Fibroblast of peridontal ligament (primary cell): ENCODE data around the gene ANKRD10.
"Not testable (repeated sequence)": the region's sequence is repeated elsewhere in the genome, so short reads cannot be mapped to it uniquely, and the experiment has no call there.

Experiments used
- DNase-seq: peaks from one replicate; pipeline ENCODE4 v3.0.0-alpha.2; 2010; ENCODE audit errors: extremely low read depth

The ANKRD10 gene

DNA sequence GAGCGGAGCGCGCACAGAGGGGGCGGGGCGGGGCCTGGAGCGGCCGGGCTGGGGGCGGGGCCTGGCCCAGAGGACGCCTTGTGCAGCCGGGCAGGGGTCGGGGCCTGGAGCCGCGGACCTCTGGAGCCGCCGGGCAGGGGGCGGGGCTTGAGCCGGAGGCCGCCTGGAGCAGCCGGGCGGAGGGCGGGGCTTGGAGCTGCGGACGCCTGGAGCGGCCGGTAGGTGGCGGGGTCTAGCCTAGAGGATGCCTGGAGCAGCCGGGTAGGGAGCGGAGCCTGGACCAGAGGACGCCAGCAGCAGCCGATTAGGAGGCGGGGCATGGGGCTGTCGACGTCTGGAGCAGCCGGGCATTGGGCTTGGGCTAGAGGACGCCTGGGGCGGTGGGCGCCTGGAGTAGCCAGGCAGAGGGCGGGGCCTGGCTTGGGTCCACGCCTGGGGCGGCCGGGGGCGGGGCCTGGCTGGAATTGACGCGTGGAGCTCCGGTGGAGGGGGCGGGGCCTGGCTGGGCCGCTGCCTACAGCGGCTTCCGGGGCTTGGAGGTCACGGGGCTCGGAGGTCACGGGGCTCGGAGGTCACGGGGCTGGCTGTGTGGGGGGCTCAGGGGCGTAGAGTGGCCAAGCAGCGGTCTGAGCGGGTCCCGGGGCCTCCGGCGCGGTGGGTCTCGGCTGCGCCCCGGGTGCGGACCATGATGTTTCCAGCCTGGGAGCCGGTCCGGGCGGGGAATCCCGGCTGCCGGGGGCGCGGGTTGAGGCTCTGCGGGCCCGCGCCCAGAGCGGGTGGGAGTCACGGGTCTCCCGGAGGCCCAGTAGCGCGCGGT lies at the start of gene ANKRD10:
Gene ANKRD10, minus strand, starts transcription at position 13 of the 817 bp plus-strand sequence. CDS start 135 bp downstream, outside the sequence.
- peak; percentile 98 for DNase-seq

DNA sequence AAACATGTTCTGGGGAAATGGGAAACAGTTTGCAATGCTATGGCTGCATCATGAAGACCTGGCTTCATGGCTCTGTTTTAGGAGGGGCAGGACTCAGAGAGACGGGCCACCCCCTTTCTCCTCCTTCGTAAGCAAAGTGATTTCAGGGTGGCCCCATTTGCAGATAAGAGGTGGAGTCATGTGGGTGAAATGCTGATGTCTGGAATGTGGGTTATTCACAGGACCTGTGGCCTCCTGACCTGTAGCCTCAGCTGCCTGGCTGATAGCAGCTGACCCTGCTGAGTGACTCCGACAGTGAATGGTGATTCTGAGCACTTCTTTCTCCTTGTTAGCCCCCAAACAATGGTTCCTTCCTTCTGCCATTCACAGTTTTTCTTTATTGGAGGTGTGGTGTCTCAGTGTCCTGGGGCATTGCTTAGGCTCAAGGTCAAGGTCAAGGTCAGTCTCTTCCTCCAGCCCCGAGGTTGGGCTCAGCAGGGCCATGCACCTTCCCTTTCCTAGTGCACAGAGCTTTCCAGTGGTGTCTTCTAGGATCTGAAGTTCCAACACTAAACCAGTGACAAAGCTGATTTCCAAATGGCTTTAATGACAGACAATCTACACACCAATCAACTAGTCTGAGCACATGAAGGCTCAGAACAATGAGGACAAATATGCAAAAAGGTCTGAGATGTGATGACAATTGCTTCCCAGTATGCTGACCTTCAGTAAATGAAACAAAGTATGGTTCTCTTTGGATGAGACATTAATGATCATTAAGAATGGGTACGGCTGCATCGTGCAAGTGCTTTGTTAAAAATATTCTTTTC lies 49.6 kb upstream of the ANKRD10 start:
- DNase-seq, result no peak

- DNase-seq, result no peak
Observed at GRCh38 chr13:110963554-110963970, 48.7 kb upstream of the ANKRD10 start.

DNA sequence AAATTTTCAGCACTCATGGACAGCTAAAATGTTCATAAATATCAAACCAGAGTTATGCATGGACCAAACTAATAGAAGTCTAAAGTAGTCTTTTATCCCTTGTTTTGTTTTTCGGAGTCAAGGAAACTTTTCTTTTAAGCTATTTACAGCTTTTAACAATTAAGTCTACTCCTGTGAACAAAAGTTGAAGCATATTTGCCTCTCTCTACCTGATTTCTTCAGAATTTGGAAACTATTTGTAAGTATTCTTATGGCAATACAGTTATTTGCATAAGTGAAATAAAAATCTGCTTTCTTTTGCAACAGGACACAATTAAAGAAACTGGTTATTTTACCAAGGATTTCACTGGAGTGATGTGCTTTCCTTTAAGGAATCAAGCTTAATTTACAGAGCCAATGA lies 47.1 kb upstream of the ANKRD10 start:
- DNase-seq, result no peak

- DNase-seq, result no peak
Observed at GRCh38 chr13:110960204-110960603, 45.3 kb upstream of the ANKRD10 start.

- no peak for DNase-seq
Observed at GRCh38 chr13:110957931-110958330, 43.1 kb upstream of the ANKRD10 start.

- no peak for DNase-seq
Observed at GRCh38 chr13:110957181-110957884, 42.5 kb upstream of the ANKRD10 start.

- peak; percentile 25 for DNase-seq
Observed at GRCh38 chr13:110956216-110956615, 41.3 kb upstream of the ANKRD10 start.

DNA sequence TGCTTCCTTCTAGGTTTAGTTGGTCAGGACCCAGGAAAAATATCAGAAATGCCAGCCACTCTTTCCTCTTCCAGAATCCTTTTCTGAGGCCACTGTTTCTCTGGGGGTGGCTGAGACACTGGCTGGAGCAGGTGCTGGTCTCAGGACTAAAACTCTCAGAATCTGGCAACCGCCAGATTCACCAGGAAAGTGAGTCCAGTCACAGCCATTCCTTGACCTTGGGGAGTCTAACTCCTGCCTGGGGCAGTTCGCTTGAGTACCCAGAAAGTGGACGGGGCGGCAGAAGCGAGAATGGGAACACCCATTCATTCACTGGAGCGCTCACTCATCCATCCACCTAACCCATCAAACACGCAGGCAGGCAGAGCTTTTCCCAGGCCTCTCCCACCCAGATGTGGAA lies 40.7 kb upstream of the ANKRD10 start:
- not testable (repeated sequence) for DNase-seq

DNA sequence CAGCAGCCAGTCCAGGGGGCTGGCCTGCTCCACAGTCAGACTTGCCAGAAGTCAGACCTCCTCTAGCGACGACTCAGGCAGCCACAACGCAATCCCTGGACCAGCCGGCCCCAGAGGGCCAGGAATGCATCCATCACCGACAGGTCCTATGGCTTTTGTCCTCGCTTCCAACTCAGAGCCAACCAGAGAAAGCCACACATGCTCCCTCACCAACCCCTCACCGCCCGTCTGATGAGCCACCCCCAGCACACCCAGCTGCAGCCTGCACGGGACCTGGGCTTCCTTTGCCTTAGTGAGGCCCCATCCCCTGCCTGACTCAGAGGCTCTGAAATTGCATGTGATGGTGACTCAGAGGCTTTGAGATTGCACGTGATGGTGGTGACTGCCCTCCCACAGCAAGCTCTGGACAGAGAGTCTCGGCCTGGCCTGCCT lies 40.2 kb upstream of the ANKRD10 start:
- DNase-seq, result peak; percentile 93

GRCh38 chr13:110954533-110954920 lies 39.7 kb upstream of the ANKRD10 start:
- not testable (repeated sequence) for DNase-seq

DNA sequence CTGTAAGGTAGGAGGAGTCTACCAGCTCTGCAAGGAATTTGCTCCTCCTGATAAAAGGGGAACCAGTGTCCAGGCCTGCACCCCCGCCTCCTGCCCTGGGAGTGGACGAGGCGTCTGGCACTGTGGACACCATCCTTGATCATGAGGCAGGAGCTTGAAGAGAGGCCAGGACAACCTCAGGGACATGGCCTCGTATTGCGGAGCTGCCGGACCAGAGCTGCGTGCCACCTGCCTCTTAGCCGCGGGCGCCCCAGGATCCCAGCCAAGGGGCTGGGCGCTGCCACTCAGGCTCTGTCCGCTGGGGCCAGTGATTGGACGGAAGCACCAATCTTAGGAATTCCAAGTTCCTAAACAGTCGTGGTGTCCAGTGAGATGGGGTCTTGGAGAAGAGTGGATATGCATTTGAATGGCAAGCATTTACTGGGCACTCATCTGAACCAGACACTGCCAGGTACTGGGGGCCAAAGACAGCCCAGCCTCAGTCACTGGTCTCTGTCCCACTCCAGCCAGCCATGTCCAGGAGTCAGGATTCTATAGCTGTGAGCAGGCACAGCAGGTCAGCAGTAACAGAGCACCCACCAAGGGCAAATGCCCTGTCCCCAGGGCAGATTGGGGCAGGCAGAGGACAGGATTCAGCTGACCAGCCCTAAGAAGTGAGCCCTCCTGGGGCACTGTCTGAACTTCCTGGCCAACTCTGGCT lies 39.1 kb upstream of the ANKRD10 start:
- no peak for DNase-seq

DNA sequence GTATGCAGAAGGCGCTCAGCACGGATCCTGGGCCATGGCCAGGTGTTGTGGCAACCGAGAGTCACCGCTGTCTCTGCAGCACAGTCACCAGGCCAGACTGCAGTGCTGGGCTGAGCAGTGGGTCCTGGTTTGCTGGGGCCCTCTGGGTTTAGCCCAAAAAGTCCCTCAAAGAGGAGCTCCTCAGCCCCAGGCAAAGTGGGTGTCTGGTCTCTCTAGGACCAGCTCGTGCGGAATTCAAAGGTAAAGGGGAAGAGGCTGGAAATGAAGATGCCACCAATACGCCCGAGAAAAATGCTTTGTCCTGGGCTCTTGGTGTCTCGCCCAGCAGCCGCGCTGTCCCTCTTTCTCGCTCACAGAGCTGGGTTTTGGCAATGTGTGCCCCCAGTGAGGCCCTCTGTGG lies 38.5 kb upstream of the ANKRD10 start:
- DNase-seq, result no peak

DNA sequence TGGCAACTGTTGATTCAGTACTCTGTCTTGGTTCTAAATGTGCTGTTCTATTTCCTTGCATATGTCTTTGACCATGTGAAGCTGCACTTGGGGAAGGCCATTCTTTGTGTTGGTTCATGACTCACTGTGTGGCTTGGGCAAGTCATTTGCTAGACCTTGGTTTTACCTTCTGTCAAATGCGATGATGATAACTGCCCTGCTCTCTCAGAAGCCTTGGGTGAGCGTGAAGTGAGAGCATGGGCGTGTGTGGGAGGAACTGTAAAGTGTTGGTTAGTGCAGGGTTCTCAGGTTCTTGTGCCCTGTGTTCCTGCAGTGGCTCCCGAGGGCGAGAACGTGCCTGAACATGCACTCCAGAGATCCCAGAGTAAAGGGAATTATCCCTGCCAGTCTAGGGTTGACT lies 37.3 kb upstream of the ANKRD10 start:
- DNase-seq, result not testable (repeated sequence)

GRCh38 chr13:110950819-110951570 lies 36.1 kb upstream of the ANKRD10 start:
- no peak for DNase-seq

- DNase-seq, result no peak
Observed at GRCh38 chr13:110950356-110950755, 35.5 kb upstream of the ANKRD10 start.

- DNase-seq, result no peak
Observed at GRCh38 chr13:110949628-110950027, 34.8 kb upstream of the ANKRD10 start.

- no peak for DNase-seq
Observed at GRCh38 chr13:110949116-110949515, 34.2 kb upstream of the ANKRD10 start.

DNA sequence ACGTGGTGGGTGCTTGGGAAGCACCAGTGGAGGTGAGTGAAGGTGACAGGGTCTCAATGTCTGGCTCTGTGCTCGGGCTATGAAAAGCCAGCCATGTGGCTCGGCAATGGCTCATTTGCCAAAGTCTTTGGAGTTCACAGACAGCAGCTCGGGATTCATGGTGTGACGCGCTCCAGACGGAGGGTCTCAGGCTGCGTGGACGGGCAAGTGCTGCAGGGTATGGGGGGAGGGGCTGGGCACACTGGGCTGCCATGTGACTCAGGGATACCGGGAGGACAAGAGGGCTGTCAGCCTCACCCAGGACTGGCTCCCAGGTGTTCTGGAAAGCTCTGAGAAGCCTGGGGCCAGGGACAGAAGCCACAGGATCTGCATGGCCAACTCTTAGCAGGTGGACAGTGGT lies 32.5 kb upstream of the ANKRD10 start:
- not testable (repeated sequence) for DNase-seq

DNA sequence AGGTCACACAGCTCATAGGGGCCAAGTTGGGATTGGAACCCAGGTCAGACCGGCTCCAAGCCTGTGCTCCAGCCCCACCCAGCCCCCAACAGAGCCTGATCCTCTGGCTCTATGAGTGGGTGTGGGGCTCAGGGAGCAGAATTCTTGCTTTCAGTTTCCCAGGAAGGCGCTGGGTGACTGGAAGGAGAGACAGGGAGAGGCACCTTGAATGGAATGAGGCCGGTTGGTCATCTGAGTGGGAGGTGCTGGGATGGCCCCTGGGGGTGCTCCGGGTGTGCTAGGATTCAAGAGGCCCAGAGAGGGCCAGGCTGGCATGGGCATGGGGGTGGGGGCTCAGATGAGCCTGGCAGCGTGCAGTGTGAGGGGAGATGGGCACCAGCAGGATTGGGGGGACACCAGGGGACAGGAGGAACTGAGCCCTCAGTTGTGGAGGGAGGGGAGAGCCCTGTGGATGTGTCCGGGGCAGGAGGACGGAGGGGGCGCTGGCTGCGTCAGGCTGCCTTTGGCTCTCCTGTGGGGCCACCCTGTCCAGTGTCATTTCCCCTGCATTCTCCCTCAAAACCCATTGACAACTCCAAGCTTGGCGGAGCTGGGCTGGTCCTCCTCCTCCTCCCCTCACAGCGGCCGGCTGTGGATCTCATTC lies 31.2 kb upstream of the ANKRD10 start:
- DNase-seq, result no peak
